Tibial nerve (tissue), 4 donors: ENCODE data around the gene SLC6A6.

Source experiments
- EP300 ChIP-seq, 2 donors: sonication (generic); formaldehyde crosslinking; IDR thresholded peaks; one replicate each; pipeline ENCODE4 v1.6.1; 2017; ENCODE audit warnings: antibody characterized with exemption in 2 of 2, mild to moderate bottlenecking in 1 of 2
- POLR2A ChIP-seq, 2 donors: fragments of 450-650 bp; IDR thresholded peaks; one replicate each; pipeline ENCODE4 v1.6.1; 2017; ENCODE audit warnings: antibody characterized with exemption in 2 of 2, mild to moderate bottlenecking in 2 of 2, moderate library complexity in 2 of 2
- TF ChIP-seq, protein P1 (sequence below), 5 experiments: fragments of 200-600 bp in 3 of 5; fragments of 450-650 bp in 2 of 5; sonication (generic) in 3 of 5; IDR thresholded peaks; one replicate each; pipeline ENCODE4 v1.5.1; 2016 to 2019; ENCODE audit warnings: antibody characterized with exemption in 5 of 5, mild to moderate bottlenecking in 3 of 5, moderate library complexity in 2 of 5

DNA sequence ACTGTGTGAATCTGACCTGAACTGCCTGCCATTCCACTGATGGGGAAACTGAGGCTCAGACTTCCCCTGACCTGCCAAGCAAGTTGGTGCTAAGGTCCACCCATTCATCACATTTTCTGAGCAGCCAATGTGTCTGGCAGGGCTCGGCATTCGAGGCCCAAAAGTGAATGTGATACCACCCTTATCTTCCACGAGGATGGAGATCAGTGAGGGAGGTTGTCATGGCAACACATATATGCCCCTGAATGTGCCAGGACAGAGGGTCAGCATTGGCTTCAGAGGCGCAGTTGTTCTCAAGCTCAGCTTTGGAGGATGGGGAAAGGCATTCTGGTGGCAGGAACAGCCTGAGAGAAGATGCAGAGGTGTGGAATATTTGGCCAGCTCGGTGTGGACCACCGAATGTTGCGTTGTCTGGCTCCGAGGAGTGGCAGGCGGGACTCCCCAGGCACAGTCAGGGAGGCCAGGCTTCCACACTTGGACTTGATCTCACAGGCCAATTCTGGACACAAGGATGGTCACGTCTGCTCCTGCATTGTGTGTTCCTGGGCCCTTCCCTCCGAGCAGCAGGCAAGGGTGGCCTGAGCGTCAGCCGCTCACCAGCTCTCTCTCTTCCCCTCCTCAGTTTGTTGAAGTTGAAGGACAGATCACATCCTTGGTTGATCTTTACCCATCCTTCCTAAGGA lies 74.3 kb downstream of the SLC6A6 start:
- TF ChIP-seq EP300 (IDR thresholded peaks at IDR 0.05) (no peak), POLR2A (IDR thresholded peaks at IDR 0.05) (no peak)
- TF ChIP-seq, protein P1, sequence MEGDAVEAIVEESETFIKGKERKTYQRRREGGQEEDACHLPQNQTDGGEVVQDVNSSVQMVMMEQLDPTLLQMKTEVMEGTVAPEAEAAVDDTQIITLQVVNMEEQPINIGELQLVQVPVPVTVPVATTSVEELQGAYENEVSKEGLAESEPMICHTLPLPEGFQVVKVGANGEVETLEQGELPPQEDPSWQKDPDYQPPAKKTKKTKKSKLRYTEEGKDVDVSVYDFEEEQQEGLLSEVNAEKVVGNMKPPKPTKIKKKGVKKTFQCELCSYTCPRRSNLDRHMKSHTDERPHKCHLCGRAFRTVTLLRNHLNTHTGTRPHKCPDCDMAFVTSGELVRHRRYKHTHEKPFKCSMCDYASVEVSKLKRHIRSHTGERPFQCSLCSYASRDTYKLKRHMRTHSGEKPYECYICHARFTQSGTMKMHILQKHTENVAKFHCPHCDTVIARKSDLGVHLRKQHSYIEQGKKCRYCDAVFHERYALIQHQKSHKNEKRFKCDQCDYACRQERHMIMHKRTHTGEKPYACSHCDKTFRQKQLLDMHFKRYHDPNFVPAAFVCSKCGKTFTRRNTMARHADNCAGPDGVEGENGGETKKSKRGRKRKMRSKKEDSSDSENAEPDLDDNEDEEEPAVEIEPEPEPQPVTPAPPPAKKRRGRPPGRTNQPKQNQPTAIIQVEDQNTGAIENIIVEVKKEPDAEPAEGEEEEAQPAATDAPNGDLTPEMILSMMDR (IDR thresholded peaks at IDR 0.05), result no peak
